HepG2 (cell line): ENCODE data around the gene TMCC1. TPM values are rescaled to one million over a fixed set of nuclear protein-coding genes. Genes with fewer than 3 reads are reported as not detected.

Experiments
- ATAC-seq: fragments of 200-7000 bp; cut with Tn5 transposase; 3 replicates; pipeline ENCODE4 v1.9.1; 2020; ENCODE audit warnings: mild to moderate bottlenecking, moderate library complexity
- BruUV-seq: library from RNA; stranded (reverse); fragments of 400-500 nt; replicated peaks from 2 replicates; lab custom pipeline; 2021; lab: Mats Ljungman, UMichigan
- CTCF ChIA-PET: fragments of 300-600 bp; formaldehyde crosslinking; extraction: SDS; loops from one replicate; lab custom pipeline; 2021; ENCODE audit warnings: low total read pairs, inconsistent platforms, low intra/inter-chr PET ratio; lab: Yijun Ruan, JAX
- POLR2A ChIA-PET: fragments of 350-600 bp; sonication (Branson Sonifier 250); formaldehyde crosslinking; loops from one replicate; lab custom pipeline; 2020; ENCODE audit warnings: antibody characterized with exemption, inconsistent platforms; lab: Yijun Ruan, JAX
- DNase-seq: peaks from one replicate; pipeline ENCODE4 v3.0.0-alpha.2; 2015; ENCODE audit warnings: low spot score
- FAIRE-seq: peaks from 3 replicates; lab custom pipeline; 2011; peaks lifted over from hg19 to GRCh38; lab: Jason Lieb, UNC
- H2AFZ ChIP-seq: one replicate; pipeline ENCODE4 v1.6.1; 2011; ENCODE audit warnings: low read length, inconsistent platforms
- H3K27ac ChIP-seq: fragments of 300-600 bp; 3 replicates; pipeline ENCODE4 v1.8.0; 2011; ENCODE audit warnings: mixed run types, mild to moderate bottlenecking, mixed read lengths, low read length, inconsistent platforms; ENCODE audit not compliant: insufficient read depth; ENCODE audit errors: extremely low read length
- H3K27me3 ChIP-seq, 2 experiments: fragments of 200-600 bp in 1 of 2; 2 replicates in 1 of 2; 3 replicates in 1 of 2; pipeline versions ENCODE4 v1.6.0 to v1.8.0; 2011; ENCODE audit warnings: low read length in 2 of 2, mild to moderate bottlenecking in 2 of 2, moderate library complexity in 2 of 2, inconsistent platforms in 1 of 2; ENCODE audit not compliant: insufficient read depth in 2 of 2, control insufficient read depth in 1 of 2
- H3K36me3 ChIP-seq, 2 experiments: fragments of 200-600 bp in 1 of 2; replicated peaks in 1 of 2; 2 replicates in 1 of 2; 3 replicates in 1 of 2; pipeline versions ENCODE4 v1.5.1 to v1.8.0; 2011; ENCODE audit warnings: low read length in 2 of 2, inconsistent platforms in 1 of 2; ENCODE audit not compliant: insufficient read depth in 2 of 2, control insufficient read depth in 1 of 2
- H3K4me1 ChIP-seq: 2 replicates; pipeline ENCODE4 v1.5.1; 2012; ENCODE audit warnings: low read length, inconsistent platforms; ENCODE audit not compliant: insufficient read depth
- H3K4me2 ChIP-seq: 2 replicates; pipeline ENCODE4 v1.6.0; 2011; ENCODE audit warnings: low read depth, low read length, inconsistent platforms
- H3K4me3 ChIP-seq, 3 experiments: fragments of 200-600 bp in 1 of 3; sonication (generic), shearing (Covaris generic) in 1 of 3; replicated peaks in 1 of 3; 2 replicates each; pipeline ENCODE4 v1.5.1; 2011 to 2016; ENCODE audit warnings: low read length in 3 of 3, inconsistent platforms in 2 of 3, low read depth in 2 of 3, mild to moderate bottlenecking in 2 of 3, control low read depth in 1 of 3, mixed read lengths in 1 of 3; ENCODE audit not compliant: insufficient read depth in 1 of 3
- H3K79me2 ChIP-seq: one replicate; pipeline ENCODE4 v1.6.1; 2011; ENCODE audit warnings: low read length, inconsistent platforms; ENCODE audit not compliant: insufficient read depth
- H3K9ac ChIP-seq: 2 replicates; pipeline ENCODE4 v1.6.0; 2011; ENCODE audit warnings: mild to moderate bottlenecking, low read depth, low read length, inconsistent platforms; ENCODE audit not compliant: insufficient read depth
- H3K9me3 ChIP-seq: 2 replicates; pipeline ENCODE4 v1.5.1; 2012; ENCODE audit warnings: mild to moderate bottlenecking, low read length
- H4K20me1 ChIP-seq: 2 replicates; pipeline ENCODE4 v1.6.0; 2011; ENCODE audit warnings: inconsistent platforms, mild to moderate bottlenecking, low read length, moderate library complexity; ENCODE audit not compliant: insufficient read depth
- E2F2 ChIP-seq: sonication (generic); formaldehyde crosslinking; IDR thresholded peaks from 2 replicates; pipeline ENCODE4 v1.4.0; 2020; ENCODE audit warnings: missing genetic modification reagents, borderline replicate concordance
- ETV6 ChIP-seq: sonication (generic); formaldehyde crosslinking; conservative IDR thresholded peaks from 2 replicates; pipeline ENCODE4 v1.4.0; 2020; ENCODE audit warnings: missing genetic modification reagents
- IKZF4 ChIP-seq: sonication (generic); formaldehyde crosslinking; IDR thresholded peaks from 2 replicates; pipeline ENCODE4 v1.5.1; 2020; ENCODE audit warnings: borderline replicate concordance, mild to moderate bottlenecking, low read depth, missing genetic modification reagents; ENCODE audit errors: not compliant biosample characterization
- SNAPC2 ChIP-seq: sonication (generic); formaldehyde crosslinking; IDR thresholded peaks from 2 replicates; pipeline ENCODE4 v1.8.1; 2022; ENCODE audit warnings: mild to moderate bottlenecking, missing genetic modification reagents
- TBL1XR1 ChIP-seq: fragments of 150-350 bp; IDR thresholded peaks from 2 replicates; pipeline ENCODE4 v1.6.1; 2014; ENCODE audit warnings: borderline replicate concordance, low read length; ENCODE audit not compliant: partially characterized antibody
- TFAP4 ChIP-seq: sonication (generic); IDR thresholded peaks from 2 replicates; pipeline ENCODE4 v1.6.1; 2016; ENCODE audit warnings: low read depth, borderline replicate concordance
- ZNF234 ChIP-seq: sonication (generic); formaldehyde crosslinking; conservative IDR thresholded peaks from 2 replicates; pipeline ENCODE4 v1.5.1; 2020; ENCODE audit warnings: mild to moderate bottlenecking, missing genetic modification reagents
- WGBS: methylation state at CpG from one replicate; pipeline ENCODE4 v1.1.6; 2017; ENCODE audit warnings: low lambda C conversion rate; 5-methylcytosine and 5-hydroxymethylcytosine counted together
- in situ Hi-C: cut with HindIII; loops from 2 replicates; pipeline ENCODE4 v1.10.0; 2017; ENCODE audit warnings: low pct_unique_long_range_greater_than_20kb; ENCODE audit not compliant: extremely low pct_ligation_motif_present
- intact Hi-C: fragments of 100-400 bp; cut with micrococcal nuclease; formaldehyde crosslinking; loops from one replicate; pipeline ENCODE4 v1.10.0; 2022; ENCODE audit not compliant: unreplicated experiment
- polyA plus RNA-seq, 8 experiments: library from polyadenylated mRNA; depleted of rRNA in 3 of 8; stranded (reverse) in 7 of 8; unstranded in 1 of 8; fragments of >200 nt; fragmentation: Illumina TruSeq in 4 of 8; extraction: Trizol in 4 of 8; gene quantifications; 2 replicates each; pipeline versions ENCODE4 v1.2.1 to v1.2.3, GENCODE V29; 2011 to 2016; ENCODE audit warnings: low read depth in 4 of 8, missing spikeins in 1 of 8, mixed read lengths in 1 of 8; ENCODE audit not compliant: insufficient read depth in 1 of 8
- total RNA-seq, 5 experiments: library from RNA; depleted of rRNA; stranded (reverse); fragments of >200 nt; fragmentation: Illumina TruSeq; extraction: Trizol; gene quantifications; 2 replicates each; pipeline ENCODE4 v1.2.3, GENCODE V29; 2016; ENCODE audit warnings: low read depth in 1 of 5
- TF ChIP-seq, protein P1 (sequence below): sonication (generic); formaldehyde crosslinking; IDR thresholded peaks from 2 replicates; pipeline ENCODE4 v1.8.0; 2022; ENCODE audit warnings: missing genetic modification reagents, mild to moderate bottlenecking, moderate library complexity, borderline replicate concordance
- TF ChIP-seq, protein P2 (sequence below): sonication (generic); formaldehyde crosslinking; IDR thresholded peaks from 2 replicates; pipeline ENCODE4 v1.8.0; 2022; ENCODE audit warnings: missing genetic modification reagents, mild to moderate bottlenecking, inconsistent platforms, borderline replicate concordance

TMCC1 gene
- total and polyA plus RNA-seq, 2 of the 13 experiments (the other 11 are each of a cell fraction or from before 2014, with no cell fraction given), result 12.1 to 264 TPM

DNA sequence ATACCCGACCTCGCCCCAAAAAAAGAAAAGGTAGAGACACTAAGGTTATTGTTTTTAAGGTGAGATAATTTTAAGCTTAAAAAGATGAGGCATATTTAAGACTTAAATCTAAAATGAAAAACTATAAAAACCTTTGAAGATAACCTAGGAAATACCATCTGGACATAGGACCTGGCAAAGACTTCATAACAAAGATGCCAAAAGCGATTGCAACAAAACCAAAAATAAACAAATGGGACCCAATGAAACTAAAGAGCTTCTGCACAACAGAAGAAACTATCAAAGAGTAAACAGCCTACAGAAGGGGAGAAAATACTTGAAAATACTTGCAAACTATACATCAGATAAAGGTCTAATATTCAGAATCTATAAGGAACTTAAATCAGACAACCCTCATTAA is 80.9 kb downstream of the TMCC1 start:
- no peaks in the 10 kb centered on the region for H3K36me3 ChIP-seq
- no peaks in the 10 kb centered on the region for H4K20me1 ChIP-seq
- POLR2A ChIA-PET, result no interaction called here
- no peak for TF ChIP-seq ETV6
- no peak for TF ChIP-seq TFAP4
- no peak overlapping the region for H2AFZ ChIP-seq
- ATAC-seq (no peak), FAIRE-seq (no peak), DNase-seq (no peak)
- H3K4me1 ChIP-seq, result 0 out of 2 replicates have a peak, but pooled peaks cover 4% of the 10 kb centered on the region
- no TSS peak for BruUV-seq
- H3K27me3 ChIP-seq, result no peaks in the 10 kb centered on the region
- H3K9ac ChIP-seq, result no peak overlapping the region
- no peak overlapping the region for H3K4me2 ChIP-seq
- WGBS, result 98% methylated on average over 3 of the region's 3 CpGs
- no peak overlapping the region for H3K27ac ChIP-seq
- H3K4me3 ChIP-seq, result no peak overlapping the region
- intact Hi-C loops (no loop called here), in situ Hi-C loops (no loop called here)
- peaks cover 4% of the 10 kb centered on the region for H3K79me2 ChIP-seq
- no peaks in the 10 kb centered on the region for H3K9me3 ChIP-seq
- CTCF ChIA-PET, result no interaction called here

- TF ChIP-seq SNAPC2 (CRISPR knock-in tag) (no peak), TBL1XR1 (no peak), ZNF234 (CRISPR knock-in tag) (no peak), E2F2 (no peak), IKZF4 (CRISPR knock-in tag) (no peak)
- TF ChIP-seq, protein P1, sequence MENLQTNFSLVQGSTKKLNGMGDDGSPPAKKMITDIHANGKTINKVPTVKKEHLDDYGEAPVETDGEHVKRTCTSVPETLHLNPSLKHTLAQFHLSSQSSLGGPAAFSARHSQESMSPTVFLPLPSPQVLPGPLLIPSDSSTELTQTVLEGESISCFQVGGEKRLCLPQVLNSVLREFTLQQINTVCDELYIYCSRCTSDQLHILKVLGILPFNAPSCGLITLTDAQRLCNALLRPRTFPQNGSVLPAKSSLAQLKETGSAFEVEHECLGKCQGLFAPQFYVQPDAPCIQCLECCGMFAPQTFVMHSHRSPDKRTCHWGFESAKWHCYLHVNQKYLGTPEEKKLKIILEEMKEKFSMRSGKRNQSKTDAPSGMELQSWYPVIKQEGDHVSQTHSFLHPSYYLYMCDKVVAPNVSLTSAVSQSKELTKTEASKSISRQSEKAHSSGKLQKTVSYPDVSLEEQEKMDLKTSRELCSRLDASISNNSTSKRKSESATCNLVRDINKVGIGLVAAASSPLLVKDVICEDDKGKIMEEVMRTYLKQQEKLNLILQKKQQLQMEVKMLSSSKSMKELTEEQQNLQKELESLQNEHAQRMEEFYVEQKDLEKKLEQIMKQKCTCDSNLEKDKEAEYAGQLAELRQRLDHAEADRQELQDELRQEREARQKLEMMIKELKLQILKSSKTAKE (CRISPR knock-in tag), result no peak
- TF ChIP-seq, protein P2, sequence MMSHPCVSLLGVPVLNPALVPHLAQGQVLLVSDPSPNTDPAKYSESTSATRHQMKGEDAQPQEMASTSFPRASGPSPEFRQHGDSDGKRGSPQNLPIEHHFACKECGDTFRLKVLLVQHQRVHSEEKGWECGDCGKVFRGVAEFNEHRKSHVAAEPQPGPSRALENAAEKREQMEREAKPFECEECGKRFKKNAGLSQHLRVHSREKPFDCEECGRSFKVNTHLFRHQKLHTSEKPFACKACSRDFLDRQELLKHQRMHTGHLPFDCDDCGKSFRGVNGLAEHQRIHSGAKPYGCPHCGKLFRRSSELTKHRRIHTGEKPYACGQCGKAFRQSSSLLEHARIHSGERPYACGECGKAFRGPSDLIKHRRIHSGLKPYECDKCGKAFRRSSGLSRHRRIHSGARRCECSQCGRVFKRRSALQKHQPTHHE (CRISPR knock-in tag), result no peak
- Histone ChIP-seq H3K4me1 (0 out of 2 replicates have a peak, but pooled peaks cover 4% of the 10 kb centered on the region), H3K79me2 (peaks cover 2% of the 10 kb centered on the region), H3K27me3 (no peaks in the 10 kb centered on the region), H3K4me2 (no peak overlapping the region), H3K9ac (no peak overlapping the region), H2AFZ (no peak overlapping the region), H3K27ac (no peak overlapping the region), H3K4me3 (no peak overlapping the region), H3K36me3 (no peaks in the 10 kb centered on the region), H3K9me3 (no peaks in the 10 kb centered on the region), H4K20me1 (no peaks in the 10 kb centered on the region)
- intact Hi-C loops, result no loop called here
- BruUV-seq, result no TSS peak
- no peak for ATAC-seq
- ChIA-PET POLR2A (no interaction called here), CTCF (no interaction called here)
- FAIRE-seq, result no peak
- DNase-seq, result no peak
- in situ Hi-C loops, result no loop called here
Measured at GRCh38 chr3:129809297-129809696, 84.2 kb downstream of the TMCC1 start.
